Measurements from ENCODE around the gene CXCL9. TPM values are rescaled to one million over a fixed set of nuclear protein-coding genes. Genes with fewer than 3 reads are reported as not detected.
"Not testable (repeated sequence)": the region's sequence is repeated elsewhere in the genome, so short reads cannot be mapped to it uniquely, and the experiment has no call there.

CXCL9 gene
- total RNA-seq (2014; rRNA removed; shearing (Covaris generic)): 0.13 and 0.21 TPM in 2 replicates
- 0.04 TPM in 1 of 2 replicates, not detected in the other for polyA plus RNA-seq (2015; cell fraction: cytosol; rRNA removed)
- polyA plus RNA-seq (2015; cell fraction: nucleus; rRNA removed): not detected in 2 replicates

DNA sequence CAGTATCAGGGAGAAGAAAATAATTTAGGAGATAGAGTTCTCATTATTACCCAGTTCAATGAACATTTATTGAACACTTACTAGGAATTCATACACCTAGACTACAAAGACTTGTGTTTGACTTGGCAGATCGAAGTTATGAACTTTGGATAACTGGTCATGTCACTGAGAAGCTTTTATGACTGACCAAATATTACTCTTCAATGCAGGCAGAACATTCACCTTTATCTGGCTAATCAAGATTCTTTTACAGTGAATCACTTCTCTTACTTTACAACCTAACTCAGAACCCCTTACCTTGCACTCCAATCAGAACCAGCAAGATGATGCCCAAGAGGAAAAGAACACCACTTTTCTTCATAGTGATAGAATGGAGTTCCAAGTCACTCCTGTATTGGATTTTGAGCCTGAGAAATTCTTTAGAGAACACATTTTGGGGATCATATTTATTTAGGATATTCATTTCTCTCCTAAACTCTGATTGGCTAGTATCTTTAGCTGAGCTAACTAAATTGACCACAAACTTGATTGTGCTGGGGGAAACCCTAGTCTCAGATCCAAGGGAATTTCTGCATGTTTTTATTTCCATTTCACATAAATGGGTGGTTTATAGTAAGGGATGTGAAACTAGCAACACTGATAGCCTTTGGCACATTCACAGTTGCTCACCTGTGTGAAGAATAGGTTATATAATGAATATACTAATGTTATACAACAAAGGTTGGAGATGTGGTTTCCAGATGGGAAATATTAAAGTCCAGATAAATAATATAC is at the start of gene CXCL9:
TSS of gene CXCL9 (minus strand) at position 421 of the 774 bp plus-strand sequence. CDS start at position 361, 60 bp downstream.
- DNase-seq (ENCODE audit: low read depth, low spot score): no peak
- in situ Hi-C loops (cut with HindIII; ENCODE audit: low pct_unique_long_range_greater_than_20kb, low sequenced_read_pairs): no loop called here

GRCh38 chr4:76055421-76055820 is 48.1 kb upstream of the CXCL9 start:
- in situ Hi-C loops (cut with HindIII; ENCODE audit: low pct_unique_long_range_greater_than_20kb, low sequenced_read_pairs): no loop called here
- no peak for DNase-seq (ENCODE audit: low read depth, low spot score)

- in situ Hi-C loops (cut with HindIII; ENCODE audit: low pct_unique_long_range_greater_than_20kb, low sequenced_read_pairs): no loop called here
- DNase-seq (ENCODE audit: low read depth, low spot score): no peak
These were observed 47.7 kb upstream of the CXCL9 start for GRCh38 chr4:76055016-76055415.

DNA sequence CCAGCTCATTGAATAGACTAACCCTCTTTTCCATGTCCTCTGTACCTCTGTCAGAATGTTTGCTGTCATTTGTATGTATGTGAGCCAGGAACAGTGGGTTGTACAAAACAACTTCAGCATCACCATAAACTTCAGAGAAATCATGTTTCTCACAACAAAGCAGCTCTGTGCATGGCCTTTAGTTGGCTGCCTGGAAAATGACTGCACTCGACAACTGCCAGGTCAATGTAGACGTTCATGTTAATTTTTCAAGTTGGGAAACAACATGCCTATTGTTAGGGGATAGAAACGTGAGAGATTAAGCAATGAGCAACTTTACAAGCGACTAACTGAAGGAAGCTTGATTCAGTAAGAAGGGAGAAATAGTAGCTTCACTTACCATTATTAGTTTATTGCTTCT is 46.4 kb upstream of the CXCL9 start:
- in situ Hi-C loops (cut with HindIII; ENCODE audit: low pct_unique_long_range_greater_than_20kb, low sequenced_read_pairs): no loop called here
- peak; percentile 92 for DNase-seq (ENCODE audit: low read depth, low spot score)

DNA sequence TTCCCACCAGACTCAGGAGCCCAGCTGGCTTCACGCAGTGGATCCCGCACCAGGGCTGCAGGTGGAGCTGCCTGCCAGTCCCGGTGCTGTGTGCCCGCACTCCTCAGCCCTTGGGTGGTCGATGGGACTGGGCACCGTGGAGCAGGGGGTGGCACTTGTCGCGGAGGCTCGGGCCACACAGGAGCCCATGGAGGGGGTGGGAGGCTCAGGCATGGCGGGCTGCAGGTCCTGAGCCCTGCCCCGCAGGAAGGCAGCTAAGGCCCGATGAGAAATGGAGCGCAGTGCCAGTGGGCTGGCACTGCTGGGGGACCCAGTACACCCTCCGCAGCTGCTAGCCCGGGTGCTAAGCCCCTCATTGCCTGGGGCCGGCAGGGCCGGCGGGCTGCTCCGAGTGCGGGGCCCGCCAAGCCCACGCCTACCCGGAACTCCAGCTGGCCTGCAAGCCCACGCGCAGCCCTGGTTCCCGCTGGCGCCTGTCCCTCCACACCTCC is 43.3 kb upstream of the CXCL9 start:
- DNase-seq (ENCODE audit: low read depth, low spot score); in situ Hi-C loops (cut with HindIII; ENCODE audit: low pct_unique_long_range_greater_than_20kb, low sequenced_read_pairs): not testable (repeated sequence)

- in situ Hi-C loops (cut with HindIII; ENCODE audit: low pct_unique_long_range_greater_than_20kb, low sequenced_read_pairs); DNase-seq (ENCODE audit: low read depth, low spot score): not testable (repeated sequence)
These were observed 42.6 kb upstream of the CXCL9 start for GRCh38 chr4:76049860-76050416.

GRCh38 chr4:76044686-76045085 is 37.4 kb upstream of the CXCL9 start:
- DNase-seq (ENCODE audit: low read depth, low spot score); in situ Hi-C loops (cut with HindIII; ENCODE audit: low pct_unique_long_range_greater_than_20kb, low sequenced_read_pairs): not testable (repeated sequence)

DNA sequence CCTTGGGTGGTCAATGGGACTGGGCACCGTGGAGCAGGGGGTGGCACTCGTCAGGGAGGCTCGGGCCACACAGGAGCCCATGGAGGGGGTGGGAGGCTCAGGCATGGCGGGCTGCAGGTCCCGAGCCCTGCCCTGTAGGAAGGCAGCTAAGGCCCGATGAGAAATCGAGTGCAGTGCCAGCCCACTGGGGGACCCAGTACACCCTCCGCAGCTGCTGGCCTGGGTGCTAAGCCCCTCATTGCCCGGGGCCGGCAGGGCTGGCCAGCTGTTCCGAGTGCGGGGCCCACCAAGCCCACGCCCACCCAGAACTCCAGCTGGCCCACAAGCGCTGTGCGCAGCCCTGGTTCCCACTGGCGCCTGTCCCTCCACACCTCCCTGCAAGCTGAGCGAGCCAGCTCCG is 36.0 kb upstream of the CXCL9 start:
- DNase-seq (ENCODE audit: low read depth, low spot score); in situ Hi-C loops (cut with HindIII; ENCODE audit: low pct_unique_long_range_greater_than_20kb, low sequenced_read_pairs): not testable (repeated sequence)

GRCh38 chr4:76042241-76042998 is 35.1 kb upstream of the CXCL9 start:
- DNase-seq (ENCODE audit: low read depth, low spot score); in situ Hi-C loops (cut with HindIII; ENCODE audit: low pct_unique_long_range_greater_than_20kb, low sequenced_read_pairs): not testable (repeated sequence)

DNA sequence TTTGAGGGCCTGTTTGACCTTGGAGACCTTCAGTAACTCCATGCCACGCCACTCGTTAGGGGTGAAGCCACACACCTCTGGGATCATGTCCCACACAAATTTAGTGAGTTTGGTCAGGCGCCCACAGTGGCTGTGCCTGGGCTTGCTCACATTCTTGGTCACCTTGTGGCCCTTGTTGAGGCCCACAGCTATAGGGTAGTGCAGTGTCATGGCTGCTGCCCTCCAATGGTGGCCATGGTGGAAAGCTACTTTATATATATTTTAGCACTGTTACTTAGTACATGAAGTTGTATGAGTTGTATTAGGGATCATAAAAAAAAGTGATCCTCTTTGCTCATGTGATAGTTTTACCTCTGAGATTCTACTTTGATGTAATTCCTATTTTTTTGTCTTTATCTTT is 29.5 kb upstream of the CXCL9 start:
- in situ Hi-C loops (cut with HindIII; ENCODE audit: low pct_unique_long_range_greater_than_20kb, low sequenced_read_pairs): no loop called here
- DNase-seq (ENCODE audit: low read depth, low spot score): no peak

DNA sequence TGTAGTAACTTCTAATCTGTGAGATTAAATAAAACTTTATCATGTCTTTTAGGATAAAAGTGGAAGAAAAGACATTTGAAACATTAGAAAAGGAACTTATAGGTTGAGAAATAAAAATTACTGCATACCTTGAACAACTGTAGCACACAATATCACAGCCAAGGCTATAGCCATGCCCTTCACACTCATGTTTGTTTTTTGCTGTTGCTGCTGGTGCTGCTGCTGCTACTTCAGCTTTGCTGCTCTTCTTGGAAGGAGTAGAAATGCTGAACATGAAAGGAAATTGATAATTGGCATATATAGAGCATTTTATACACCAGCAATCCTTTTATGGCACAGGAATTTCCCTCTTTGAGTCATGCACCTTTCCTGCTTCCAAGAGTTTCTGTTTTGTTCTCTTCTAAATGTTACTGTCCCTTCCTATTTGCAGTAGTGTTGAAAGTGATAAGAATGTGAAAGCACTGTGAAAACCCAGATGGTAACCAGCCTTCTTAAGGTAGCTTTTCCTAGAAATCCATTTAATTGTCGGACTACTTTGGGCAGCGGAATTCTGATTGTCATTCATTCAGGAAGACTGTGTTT is 28.6 kb upstream of the CXCL9 start, which contains the start of gene CXCL11:
TSS of gene CXCL11 (minus strand) at position 272 of the 582 bp plus-strand sequence. CDS start at position 189, 83 bp downstream.
- in situ Hi-C loops (cut with HindIII; ENCODE audit: low pct_unique_long_range_greater_than_20kb, low sequenced_read_pairs): no loop called here
- DNase-seq (ENCODE audit: low read depth, low spot score): no peak

DNA sequence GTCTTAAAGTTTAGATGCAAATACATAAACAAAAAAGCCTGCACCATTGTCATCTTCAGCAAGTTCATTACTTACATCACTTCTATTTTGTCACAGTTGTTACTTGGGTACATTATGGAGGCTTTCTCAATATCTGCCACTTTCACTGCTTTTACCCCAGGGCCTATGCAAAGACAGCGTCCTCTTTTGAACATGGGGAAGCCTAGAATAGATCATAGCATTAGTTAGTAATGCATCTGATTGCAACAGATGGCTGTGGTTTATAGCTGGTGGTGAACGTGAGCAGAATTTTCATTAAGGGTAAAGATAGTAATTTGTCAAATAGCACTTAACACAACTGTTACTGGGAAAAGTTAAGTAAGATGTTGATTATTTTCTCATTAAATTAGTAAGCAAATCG is 27.8 kb upstream of the CXCL9 start:
- DNase-seq (ENCODE audit: low read depth, low spot score): no peak
- in situ Hi-C loops (cut with HindIII; ENCODE audit: low pct_unique_long_range_greater_than_20kb, low sequenced_read_pairs): no loop called here

GRCh38 chr4:76029300-76029699 is 22.0 kb upstream of the CXCL9 start:
- in situ Hi-C loops (cut with HindIII; ENCODE audit: low pct_unique_long_range_greater_than_20kb, low sequenced_read_pairs): no loop called here
- DNase-seq (ENCODE audit: low read depth, low spot score): no peak

DNA sequence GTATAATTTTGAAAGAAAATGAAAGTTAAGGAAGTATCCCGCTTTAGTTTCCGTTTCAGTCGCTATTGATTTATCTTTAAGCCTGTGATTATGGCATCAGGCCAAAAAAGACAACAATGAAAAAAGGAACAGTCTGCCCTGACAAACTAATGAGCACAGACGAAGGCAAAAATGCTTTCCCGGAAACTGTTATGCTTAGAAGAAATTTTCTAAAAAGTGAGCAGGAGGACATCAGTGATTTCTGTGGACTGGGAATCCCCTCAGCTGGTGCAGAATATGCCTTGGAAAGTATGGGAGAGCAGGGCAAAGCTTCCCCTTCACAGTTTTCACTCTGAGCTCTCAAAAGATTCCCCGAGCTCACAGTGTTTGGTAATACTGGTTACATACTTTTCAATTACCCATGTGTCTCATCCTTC is 21.0 kb upstream of the CXCL9 start:
- in situ Hi-C loops (cut with HindIII; ENCODE audit: low pct_unique_long_range_greater_than_20kb, low sequenced_read_pairs): no loop called here
- peak; percentile 32 for DNase-seq (ENCODE audit: low read depth, low spot score)

- in situ Hi-C loops (cut with HindIII; ENCODE audit: low pct_unique_long_range_greater_than_20kb, low sequenced_read_pairs): no loop called here
- DNase-seq (ENCODE audit: low read depth, low spot score): no peak
These were observed 16.8 kb upstream of the CXCL9 start for GRCh38 chr4:76024065-76024464.

DNA sequence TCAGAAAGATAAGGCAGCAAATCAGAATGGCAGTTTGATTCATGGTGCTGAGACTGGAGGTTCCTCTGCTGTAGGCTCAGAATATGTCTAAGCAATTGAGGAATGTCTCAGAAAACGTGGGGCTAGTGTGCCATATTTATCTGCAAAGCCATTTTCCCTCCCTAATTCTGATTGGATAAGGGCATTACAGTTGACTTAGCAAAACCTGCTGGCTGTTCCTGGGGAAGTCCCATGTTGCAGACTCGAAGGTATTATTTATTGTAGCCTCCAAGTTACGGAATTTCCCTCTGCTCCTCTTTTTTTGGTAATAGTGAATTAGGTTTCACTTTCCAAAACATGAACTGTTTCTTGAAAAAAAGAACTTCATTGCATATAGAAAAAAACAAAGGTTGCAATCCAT is 16.1 kb upstream of the CXCL9 start, which contains the start of gene CXCL10:
TSS of gene CXCL10 (minus strand) at position 109 of the 400 bp plus-strand sequence. CDS start at position 43, 66 bp downstream.
- no peak for DNase-seq (ENCODE audit: low read depth, low spot score)
- in situ Hi-C loops (cut with HindIII; ENCODE audit: low pct_unique_long_range_greater_than_20kb, low sequenced_read_pairs): no loop called here

DNA sequence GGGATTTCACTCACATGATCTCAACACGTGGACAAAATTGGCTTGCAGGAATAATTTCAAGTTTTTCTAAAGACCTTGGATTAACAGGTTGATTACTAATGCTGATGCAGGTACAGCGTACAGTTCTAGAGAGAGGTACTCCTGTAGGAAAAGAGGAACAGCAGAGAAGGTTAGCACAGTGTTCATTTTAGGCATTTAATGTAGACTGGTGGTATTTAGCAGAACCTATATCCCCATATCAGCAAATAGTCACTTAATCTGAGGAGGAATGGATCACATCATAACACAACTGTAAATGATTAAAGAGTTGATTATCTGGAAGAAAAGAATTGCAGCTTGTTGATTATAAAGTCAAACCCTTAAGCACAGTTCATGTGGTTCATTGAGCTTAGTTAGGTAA is 15.4 kb upstream of the CXCL9 start:
- in situ Hi-C loops (cut with HindIII; ENCODE audit: low pct_unique_long_range_greater_than_20kb, low sequenced_read_pairs): no loop called here
- no peak for DNase-seq (ENCODE audit: low read depth, low spot score)
